HG02870 (cell line): ENCODE measurements around the gene SCN5A.

Experiments used
- ATAC-seq: cut with Tn5 transposase; IDR thresholded peaks from one replicate; pipeline ENCODE4 v1.9.1; 2021; ENCODE audit warnings: mild to moderate bottlenecking, moderate library complexity; ENCODE audit not compliant: unreplicated experiment

SCN5A gene

DNA sequence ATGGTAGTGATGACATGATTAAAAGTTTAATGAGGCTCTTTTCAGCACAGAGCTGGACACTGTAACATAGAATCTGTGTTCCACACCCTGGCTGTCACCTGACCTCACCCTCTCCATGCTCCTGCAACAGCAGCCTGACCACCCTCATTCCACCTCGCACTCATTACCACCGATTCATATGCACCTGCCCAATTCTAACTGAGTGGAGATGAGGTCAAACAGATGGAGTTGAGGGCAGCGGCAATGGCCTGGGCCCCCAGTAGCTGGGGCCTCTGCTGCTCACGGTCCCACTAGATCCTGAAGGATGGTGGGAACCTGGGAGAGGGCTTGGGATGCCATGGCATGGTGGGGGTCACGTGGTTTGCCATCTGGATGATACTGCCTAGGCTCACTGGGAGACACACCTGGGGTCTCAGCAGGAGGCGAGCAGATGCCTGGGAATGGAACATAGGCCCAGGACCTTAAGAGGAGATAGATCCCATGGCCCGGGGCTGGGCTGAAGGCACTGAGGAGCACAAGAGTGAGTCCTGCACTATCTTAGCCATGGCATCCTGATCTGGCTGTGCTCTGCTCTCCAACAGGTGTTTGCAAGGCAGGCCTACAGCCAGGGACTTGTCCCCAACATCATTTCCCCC lies 1.3 kb downstream of the SCN5A start:
- no peak for ATAC-seq

DNA sequence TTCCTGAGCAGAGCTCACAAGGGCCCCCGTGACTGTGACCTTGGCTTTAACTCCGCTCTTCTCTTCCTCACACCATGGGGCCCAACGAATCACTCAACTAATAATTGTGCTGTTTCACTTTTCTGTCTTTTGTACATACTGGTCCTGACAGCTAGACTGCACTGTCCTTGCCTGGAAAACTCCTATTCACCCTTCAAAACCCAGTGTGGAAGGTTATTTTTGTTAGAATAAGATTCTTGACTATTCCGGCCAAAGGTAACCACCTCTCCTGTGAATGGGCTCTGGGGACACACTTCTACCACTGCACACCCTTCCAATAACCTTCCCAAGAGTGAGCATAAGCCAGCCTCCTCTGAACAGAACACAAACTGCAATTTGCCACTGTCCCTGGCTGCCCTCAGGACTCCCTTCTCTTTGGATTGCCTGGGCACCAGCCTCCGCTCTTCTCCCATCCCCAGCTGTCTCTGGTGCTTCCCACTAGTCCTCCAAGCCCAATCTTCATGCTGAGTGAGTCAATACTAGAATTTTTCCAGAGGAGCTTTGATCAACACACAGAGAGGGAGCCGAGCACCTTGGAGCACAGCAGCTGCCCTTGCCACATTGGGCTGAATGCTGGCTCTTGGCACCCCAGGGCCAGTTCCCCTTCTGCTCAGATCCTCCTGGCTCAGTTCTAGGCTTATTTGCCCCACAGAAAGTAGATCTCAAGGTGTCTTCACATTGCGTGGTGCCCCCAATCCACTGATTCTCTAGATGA lies 2.1 kb downstream of the SCN5A start:
- ATAC-seq = no peak

- ATAC-seq = no peak
These were observed 2.9 kb downstream of the SCN5A start for GRCh38 chr3:38646630-38647029.

GRCh38 chr3:38646062-38646461 lies 3.4 kb downstream of the SCN5A start:
- ATAC-seq = no peak

GRCh38 chr3:38645601-38646000 lies 3.9 kb downstream of the SCN5A start:
- no peak for ATAC-seq

GRCh38 chr3:38645076-38645475 lies 4.4 kb downstream of the SCN5A start:
- no peak for ATAC-seq

DNA sequence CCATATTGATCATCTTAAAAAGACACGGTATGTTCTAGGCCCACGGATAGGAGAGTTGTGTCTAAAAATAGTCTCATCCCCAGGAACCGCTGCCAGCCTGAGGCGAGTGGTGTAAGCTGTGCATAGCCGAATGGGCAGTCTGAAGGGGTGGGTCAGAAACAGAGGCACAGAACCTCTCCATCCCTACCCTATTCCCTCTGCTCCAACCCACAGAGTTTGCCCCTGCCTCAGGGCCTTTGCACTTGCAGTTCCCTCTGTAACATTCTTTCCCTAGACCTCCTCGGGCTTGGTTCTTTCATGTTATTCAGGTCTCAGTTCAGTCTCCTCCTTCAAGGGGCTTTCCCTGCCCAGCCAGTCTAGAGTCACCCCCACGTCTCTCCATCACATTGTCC lies 4.8 kb downstream of the SCN5A start:
- ATAC-seq = no peak

- ATAC-seq = no peak
These were observed 5.3 kb downstream of the SCN5A start for GRCh38 chr3:38644016-38644661.

DNA sequence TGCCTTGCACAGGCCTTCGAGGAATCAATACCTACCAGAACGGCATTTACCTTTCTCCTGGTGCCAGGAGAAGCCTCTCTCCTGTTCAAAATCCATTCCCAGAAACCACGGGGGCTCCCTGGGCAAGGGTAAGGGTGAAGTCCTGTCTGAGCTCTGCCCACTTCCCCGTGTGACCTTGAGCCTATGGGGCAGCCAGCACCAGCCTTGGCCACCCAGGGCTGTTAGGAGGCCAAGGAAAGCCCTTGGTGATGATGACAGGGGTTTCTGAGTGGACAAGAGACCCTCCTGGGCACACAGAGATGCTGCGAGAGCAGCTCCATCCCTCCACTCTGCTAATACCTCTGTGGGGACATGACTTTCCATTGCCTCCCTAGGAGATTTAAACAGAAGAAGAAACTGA lies 5.9 kb downstream of the SCN5A start:
- no peak for ATAC-seq

GRCh38 chr3:38643090-38643489 lies 6.4 kb downstream of the SCN5A start:
- ATAC-seq = no peak

DNA sequence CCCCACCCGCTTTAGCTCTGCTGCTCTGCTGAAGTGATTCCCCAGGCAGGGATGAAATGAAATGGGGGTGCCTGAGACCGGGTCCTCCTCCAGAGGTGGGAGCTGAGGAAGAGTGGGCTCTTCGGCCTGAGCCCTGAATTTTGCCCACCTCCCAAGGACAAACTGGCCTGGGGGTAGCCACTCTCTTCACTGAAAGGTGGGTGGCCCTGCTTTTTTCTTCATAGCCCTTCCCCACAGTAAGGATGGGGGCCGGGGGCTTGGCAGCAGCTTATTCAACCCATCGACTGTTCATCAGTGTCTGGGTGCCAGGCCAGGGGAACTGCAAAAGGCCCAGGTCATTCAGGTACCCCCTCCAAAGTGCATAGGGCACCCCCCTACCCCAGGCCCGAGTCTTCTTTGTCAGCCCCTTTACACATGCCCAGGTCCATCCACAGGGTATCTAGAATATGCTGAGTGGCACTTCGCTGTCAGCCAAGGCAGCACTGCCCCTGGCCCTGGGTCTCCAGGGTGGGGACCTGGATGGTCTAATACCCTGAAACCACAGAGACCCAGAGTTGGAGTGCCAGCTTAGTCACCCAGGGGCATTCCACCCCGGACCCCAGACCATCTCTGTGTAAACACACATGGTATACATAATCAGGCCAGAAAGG lies 7.9 kb downstream of the SCN5A start:
- ATAC-seq = no peak

GRCh38 chr3:38640661-38641452 lies 8.6 kb downstream of the SCN5A start:
- no peak for ATAC-seq

DNA sequence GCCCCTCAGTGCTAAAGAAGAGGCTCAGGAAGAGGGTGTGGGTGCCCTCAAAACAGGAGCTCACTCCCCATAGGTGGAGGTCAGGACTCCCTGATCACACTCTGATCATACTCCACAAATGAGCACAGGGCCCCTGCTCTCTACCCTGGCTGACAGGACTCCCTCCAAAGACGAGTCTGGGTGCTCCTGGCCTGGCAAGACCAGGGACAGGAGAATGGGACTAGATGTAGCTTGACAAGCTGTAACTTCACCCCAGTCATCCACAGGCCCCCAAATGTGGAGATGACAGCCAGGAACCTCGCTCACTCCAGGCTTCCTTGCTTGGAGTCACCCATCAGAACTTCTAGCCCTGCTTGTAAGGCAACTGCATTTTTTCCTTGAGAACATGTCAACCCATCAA lies 11.1 kb downstream of the SCN5A start:
- ATAC-seq = no peak

GRCh38 chr3:38637906-38638305 lies 11.6 kb downstream of the SCN5A start:
- ATAC-seq = no peak

DNA sequence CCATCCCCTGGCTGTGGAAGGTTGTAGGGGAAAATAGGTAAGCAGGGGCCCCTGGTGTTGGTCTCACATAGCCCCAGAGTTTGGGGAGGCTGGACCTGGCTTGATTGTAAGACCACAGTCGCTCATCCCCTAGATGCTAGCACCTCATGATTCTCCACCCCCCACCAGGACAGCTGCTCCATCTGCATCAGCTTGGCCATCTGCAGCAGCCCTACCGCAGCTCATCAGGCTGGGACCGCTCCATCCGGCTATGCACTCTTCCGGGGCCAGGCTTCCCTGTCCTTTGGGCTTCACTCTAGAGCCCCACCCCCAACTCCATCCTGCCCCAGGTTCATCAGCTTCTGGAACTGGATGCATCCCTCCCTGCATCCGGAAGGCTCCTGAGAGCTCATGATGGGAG lies 12.6 kb downstream of the SCN5A start:
- ATAC-seq = no peak

GRCh38 chr3:38636464-38636863 lies 13.0 kb downstream of the SCN5A start:
- ATAC-seq = no peak

- no peak for ATAC-seq
These were observed 15.4 kb downstream of the SCN5A start for GRCh38 chr3:38634111-38634510.

GRCh38 chr3:38632989-38633388 lies 16.5 kb downstream of the SCN5A start:
- ATAC-seq = no peak

DNA sequence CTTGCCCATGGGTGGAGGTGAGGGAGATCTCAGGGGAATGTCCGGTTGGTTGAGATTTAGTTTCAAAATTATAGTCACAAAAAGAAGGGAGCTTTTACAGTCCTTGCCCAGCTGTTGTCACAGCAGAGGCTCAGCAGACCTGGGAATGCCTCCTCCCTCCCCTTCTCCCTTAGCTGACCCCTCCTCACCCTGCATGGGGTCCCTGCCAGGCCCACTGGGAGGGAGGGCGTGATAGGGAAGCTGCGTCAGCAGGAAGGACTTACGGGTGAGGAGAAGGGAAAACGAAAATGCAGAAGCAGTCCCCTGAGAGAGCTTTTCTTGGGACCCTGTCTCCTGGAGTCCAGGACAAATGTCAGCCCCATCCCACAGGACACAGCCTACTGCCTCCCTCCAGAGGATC lies 18.9 kb downstream of the SCN5A start:
- no peak for ATAC-seq

GRCh38 chr3:38630070-38630469 lies 19.4 kb downstream of the SCN5A start:
- ATAC-seq = no peak

DNA sequence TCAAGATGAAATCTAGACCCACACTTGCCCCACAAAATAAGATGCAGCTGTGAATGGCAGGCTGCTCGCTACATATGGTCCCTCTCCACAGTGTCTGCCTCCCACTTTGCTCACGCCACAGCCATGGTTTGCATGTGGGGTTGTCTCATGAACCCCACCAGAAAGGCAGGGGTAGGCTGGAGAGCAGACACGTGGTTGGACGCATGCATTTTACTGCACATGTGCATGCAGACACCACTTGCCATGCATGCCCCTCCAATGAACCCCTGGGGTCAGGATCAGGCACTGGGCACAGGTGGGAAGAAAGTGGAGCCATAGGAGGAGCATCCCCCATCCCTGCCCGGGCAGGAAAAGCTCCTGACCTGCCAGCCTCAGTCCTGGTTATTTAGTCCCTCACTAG lies 20.7 kb downstream of the SCN5A start:
- ATAC-seq = no peak
